Gastrocnemius medialis (tissue), 4 donors: ENCODE data around the gene SLAIN2.

Source experiments
- POLR2A ChIP-seq, 2 donors: fragments of 450-650 bp; IDR thresholded peaks; one replicate each; pipeline ENCODE4 v1.6.1; 2017; ENCODE audit warnings: antibody characterized with exemption in 2 of 2, mild to moderate bottlenecking in 2 of 2, moderate library complexity in 2 of 2
- TF ChIP-seq, protein P1 (sequence below), 5 experiments: fragments of 450-650 bp in 3 of 5; fragments of 200-600 bp in 2 of 5; sonication (generic) in 2 of 5; IDR thresholded peaks in 4 of 5; conservative IDR thresholded peaks in 1 of 5; 1 replicate in 4 of 5; 2 replicates in 1 of 5; pipeline ENCODE4 v1.5.1; 2016 to 2019; ENCODE audit warnings: antibody characterized with exemption in 5 of 5, mild to moderate bottlenecking in 3 of 5, moderate library complexity in 3 of 5

DNA sequence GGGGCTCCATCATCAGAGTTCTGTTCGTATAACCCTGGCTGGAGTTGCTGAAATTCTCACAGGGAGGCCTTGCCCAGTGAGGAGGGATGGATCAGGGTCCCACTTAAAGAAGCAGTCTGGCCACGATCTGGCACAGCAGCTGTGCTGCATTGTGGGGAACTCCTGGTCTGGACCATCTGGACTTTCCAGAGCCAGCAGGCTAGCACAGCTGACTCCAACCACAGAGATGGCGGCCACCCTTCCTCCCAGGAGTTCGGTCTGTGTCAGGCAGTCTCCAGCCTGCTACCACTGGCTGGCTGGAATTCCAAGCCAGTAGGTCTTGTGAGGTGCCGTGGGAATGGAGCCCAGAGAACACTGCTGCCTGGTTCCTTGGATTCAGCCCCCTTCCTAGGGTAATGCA, 62.0 kb downstream of the SLAIN2 start:
- TF ChIP-seq, protein P1, sequence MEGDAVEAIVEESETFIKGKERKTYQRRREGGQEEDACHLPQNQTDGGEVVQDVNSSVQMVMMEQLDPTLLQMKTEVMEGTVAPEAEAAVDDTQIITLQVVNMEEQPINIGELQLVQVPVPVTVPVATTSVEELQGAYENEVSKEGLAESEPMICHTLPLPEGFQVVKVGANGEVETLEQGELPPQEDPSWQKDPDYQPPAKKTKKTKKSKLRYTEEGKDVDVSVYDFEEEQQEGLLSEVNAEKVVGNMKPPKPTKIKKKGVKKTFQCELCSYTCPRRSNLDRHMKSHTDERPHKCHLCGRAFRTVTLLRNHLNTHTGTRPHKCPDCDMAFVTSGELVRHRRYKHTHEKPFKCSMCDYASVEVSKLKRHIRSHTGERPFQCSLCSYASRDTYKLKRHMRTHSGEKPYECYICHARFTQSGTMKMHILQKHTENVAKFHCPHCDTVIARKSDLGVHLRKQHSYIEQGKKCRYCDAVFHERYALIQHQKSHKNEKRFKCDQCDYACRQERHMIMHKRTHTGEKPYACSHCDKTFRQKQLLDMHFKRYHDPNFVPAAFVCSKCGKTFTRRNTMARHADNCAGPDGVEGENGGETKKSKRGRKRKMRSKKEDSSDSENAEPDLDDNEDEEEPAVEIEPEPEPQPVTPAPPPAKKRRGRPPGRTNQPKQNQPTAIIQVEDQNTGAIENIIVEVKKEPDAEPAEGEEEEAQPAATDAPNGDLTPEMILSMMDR (IDR thresholded peaks at IDR 0.05 in 4 of 5, conservative IDR thresholded peaks at IDR 0.05 in 1 of 5), result no peak
- no peak for TF ChIP-seq POLR2A (IDR thresholded peaks at IDR 0.05)
